Activated naive CD4-positive, alpha-beta T cell treated with anti-CD3 and anti-CD28 coated beads, Interleukin-2, amount 10 ng/mL, durations not matched to agents 7 days and 5 days (primary cell): ENCODE measurements around the gene DCHS2.

Experiments used
- CTCF ChIA-PET: fragments of 350-600 bp; sonication (Branson Sonifier 250); formaldehyde crosslinking; loops from one replicate; lab custom pipeline; 2021; ENCODE audit warnings: antibody characterized with exemption; lab: Charles Lee
- DNase-seq: peaks from one replicate; pipeline ENCODE4 v3.0.0-alpha.2; 2020
- H3K27ac Mint-ChIP-seq: one replicate; pipeline ENCODE4 v1.8.0; 2021; ENCODE audit warnings: mild to moderate bottlenecking, moderate library complexity, mixed read lengths
- H3K27me3 Mint-ChIP-seq: one replicate; pipeline ENCODE4 v1.8.0; 2021; ENCODE audit warnings: mild to moderate bottlenecking, mixed read lengths
- H3K36me3 Mint-ChIP-seq: one replicate; pipeline ENCODE4 v1.8.0; 2021; ENCODE audit warnings: mixed read lengths
- H3K4me1 Mint-ChIP-seq: one replicate; pipeline ENCODE4 v1.8.0; 2021; ENCODE audit warnings: mixed read lengths
- H3K4me3 Mint-ChIP-seq: one replicate; pipeline ENCODE4 v1.8.0; 2021; ENCODE audit warnings: mild to moderate bottlenecking, moderate library complexity, mixed read lengths
- H3K9me3 Mint-ChIP-seq: one replicate; pipeline ENCODE4 v1.8.0; 2021; ENCODE audit warnings: mixed read lengths

The DCHS2 gene

DNA sequence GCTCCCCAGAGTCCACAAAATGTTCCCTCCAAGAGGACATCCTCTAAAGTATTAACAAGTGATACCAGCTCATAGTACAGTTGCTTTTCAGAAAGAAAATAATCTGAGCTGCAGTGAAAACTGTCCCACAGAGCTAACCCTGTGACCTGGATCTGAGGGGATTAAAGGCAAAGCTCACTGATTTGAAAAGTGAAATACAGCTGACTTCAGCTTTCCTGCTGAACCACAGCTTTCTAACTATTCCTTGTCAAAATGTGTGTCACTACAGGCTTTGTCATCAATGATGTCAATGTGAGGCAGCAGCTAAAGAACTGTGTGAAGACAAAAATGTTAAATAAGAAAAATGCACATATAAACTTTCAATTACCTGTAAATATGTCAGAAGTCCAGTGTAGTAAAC lies 36.9 kb downstream of the DCHS2 start:
- Mint-ChIP-seq H3K4me3 (no peak overlapping the region), H3K27me3 (peaks cover 17% of the 10 kb centered on the region), H3K4me1 (no peaks in the 10 kb centered on the region), H3K36me3 (no peaks in the 10 kb centered on the region), H3K27ac (no peak overlapping the region), H3K9me3 (no peaks in the 10 kb centered on the region)
- no peak for DNase-seq
- CTCF ChIA-PET = no interaction called here

DNA sequence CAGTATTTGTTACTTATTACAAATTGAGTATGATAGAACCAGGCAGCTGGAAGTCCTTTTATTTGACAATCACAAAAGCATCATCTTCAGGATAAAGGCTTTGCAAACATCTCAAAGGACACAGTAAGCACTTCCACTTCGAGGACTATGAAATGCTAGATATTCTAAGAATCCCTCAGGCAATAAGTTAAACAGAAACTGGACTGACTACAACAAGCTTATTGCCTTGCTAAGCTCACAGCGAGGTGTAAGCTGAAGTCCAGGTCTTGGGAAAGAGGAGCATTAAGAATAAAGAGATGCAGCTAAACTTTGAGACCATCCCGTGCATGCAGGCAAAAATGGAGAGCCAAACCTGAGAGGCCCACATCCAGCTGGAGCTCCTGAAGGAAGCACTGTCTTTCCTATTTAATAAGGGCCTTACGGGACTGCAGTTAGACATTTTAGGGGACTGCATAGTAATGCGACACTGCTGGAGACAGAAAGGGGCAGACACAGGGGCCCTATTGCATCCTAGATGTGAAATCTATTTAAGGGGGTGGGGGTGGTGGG lies 38.7 kb downstream of the DCHS2 start:
- Mint-ChIP-seq H3K27me3 (peaks cover 9% of the 10 kb centered on the region), H3K4me3 (no peak overlapping the region), H3K4me1 (no peaks in the 10 kb centered on the region), H3K9me3 (no peaks in the 10 kb centered on the region), H3K36me3 (no peaks in the 10 kb centered on the region), H3K27ac (no peak overlapping the region)
- CTCF ChIA-PET = no interaction called here
- DNase-seq = no peak

DNA sequence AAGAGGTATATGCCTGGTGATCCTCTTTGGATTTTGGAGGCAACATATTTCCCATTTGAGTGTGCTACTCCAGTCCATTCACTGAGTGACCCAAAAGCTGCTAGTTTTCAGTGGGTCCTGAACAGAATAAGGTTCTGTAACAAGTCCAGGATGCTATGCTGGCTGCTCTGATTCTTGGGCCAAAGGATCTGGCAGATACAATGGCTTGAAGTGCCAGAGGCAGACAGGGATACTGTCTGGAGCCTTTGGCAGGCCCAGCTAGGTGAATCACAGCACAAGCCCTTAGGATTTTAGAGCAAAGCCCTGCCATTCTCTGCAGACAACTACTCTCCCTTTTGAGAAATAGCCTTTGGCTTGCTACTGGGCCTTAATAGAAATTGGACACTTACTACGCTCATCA lies 40.6 kb downstream of the DCHS2 start:
- Mint-ChIP-seq H3K27me3 (peaks cover 4% of the 10 kb centered on the region), H3K4me1 (no peaks in the 10 kb centered on the region), H3K36me3 (no peaks in the 10 kb centered on the region), H3K9me3 (no peaks in the 10 kb centered on the region), H3K4me3 (no peak overlapping the region), H3K27ac (no peak overlapping the region)
- CTCF ChIA-PET = no interaction called here
- DNase-seq = no peak

DNA sequence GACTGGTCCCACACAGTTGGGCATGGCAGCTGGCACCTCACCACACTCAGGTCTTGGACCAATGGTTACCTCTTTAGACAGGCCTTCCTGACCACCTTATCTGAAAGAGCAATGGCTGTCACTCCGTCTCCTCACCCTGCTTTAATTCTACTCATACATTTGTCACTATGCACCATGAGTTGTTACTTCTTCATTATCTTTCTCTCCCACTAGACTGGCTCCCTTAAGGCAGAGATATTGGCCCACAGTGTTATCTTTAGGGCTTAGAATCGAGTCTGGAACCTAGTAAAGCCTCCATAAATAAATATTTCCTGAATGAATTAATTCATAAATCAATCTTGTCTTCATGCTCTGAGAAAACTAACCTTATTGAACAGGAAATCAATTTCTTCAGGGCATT lies 46.6 kb downstream of the DCHS2 start:
- Mint-ChIP-seq H3K27me3 (peaks cover 2% of the 10 kb centered on the region), H3K9me3 (no peaks in the 10 kb centered on the region), H3K4me1 (no peaks in the 10 kb centered on the region), H3K36me3 (no peaks in the 10 kb centered on the region), H3K4me3 (no peak overlapping the region), H3K27ac (no peak overlapping the region)
- no peak for DNase-seq
- CTCF ChIA-PET = no interaction called here

DNA sequence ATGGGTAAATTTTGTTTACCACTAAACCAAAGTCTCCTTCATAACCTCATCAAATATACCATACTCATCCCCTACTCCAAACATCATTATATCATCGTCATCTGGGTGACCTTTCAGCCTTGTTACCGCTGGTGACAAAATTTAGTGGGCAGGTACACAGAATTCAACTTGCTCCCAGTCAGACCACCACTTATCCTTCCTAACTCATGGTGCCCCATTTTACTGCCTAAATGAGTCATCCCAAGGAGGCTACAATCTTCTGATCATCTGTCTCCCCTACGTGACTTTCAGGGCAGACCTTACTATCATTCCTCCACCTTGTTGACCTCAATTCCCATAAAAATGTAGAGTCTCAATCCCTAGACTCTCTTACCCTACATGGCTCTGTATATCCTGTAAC lies 49.6 kb downstream of the DCHS2 start:
- Mint-ChIP-seq H3K27me3 (no peaks in the 10 kb centered on the region), H3K4me1 (no peaks in the 10 kb centered on the region), H3K27ac (no peak overlapping the region), H3K9me3 (no peaks in the 10 kb centered on the region), H3K36me3 (no peaks in the 10 kb centered on the region), H3K4me3 (no peak overlapping the region)
- CTCF ChIA-PET = no interaction called here
- DNase-seq = no peak

DNA sequence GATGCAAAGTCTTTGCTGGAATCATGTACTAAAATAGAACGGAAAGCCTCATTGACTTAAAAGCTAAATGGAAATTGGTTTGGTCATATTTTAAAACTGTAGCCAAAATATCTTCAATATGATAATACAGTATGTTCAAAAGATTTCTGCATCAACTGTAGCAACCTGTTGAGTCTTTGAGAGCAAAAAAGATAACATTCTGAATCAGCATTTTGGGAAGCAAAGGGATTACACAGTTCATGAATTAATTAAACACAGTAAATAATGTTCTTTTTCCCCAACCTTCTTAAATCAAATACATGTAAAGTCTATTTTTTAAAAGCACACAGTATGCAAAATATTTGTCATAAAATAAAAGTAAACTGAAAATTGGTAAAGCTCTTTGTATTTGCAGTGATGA lies 50.5 kb downstream of the DCHS2 start:
- no peak for DNase-seq
- Mint-ChIP-seq H3K4me1 (no peaks in the 10 kb centered on the region), H3K36me3 (no peaks in the 10 kb centered on the region), H3K4me3 (no peak overlapping the region), H3K27me3 (no peaks in the 10 kb centered on the region), H3K9me3 (no peaks in the 10 kb centered on the region), H3K27ac (no peak overlapping the region)
- CTCF ChIA-PET = no interaction called here

DNA sequence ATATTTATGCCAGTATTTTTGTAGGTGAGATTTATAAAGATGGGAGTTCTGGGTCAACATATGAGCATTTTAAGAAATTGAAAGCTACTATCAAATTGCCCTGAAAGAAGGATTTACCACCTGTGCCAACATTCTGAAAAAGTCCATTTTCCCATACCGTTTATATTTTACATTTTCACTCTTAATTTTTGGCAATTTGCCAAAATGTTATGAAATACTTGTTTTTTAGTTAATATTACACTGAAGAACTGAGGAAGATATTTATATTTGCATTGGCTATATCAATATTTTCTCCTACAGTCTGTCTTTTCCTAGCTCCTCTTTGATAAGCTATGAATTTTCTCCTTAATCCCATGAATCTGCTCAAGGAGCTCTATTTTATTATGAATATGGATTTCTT lies 52.4 kb downstream of the DCHS2 start:
- H3K4me3 Mint-ChIP-seq = no peak overlapping the region
- DNase-seq = no peak
- H3K36me3 Mint-ChIP-seq = no peaks in the 10 kb centered on the region
- no peaks in the 10 kb centered on the region for H3K27me3 Mint-ChIP-seq
- no peaks in the 10 kb centered on the region for H3K4me1 Mint-ChIP-seq
- H3K27ac Mint-ChIP-seq = no peak overlapping the region
- no peaks in the 10 kb centered on the region for H3K9me3 Mint-ChIP-seq
- CTCF ChIA-PET = no interaction called here

DNA sequence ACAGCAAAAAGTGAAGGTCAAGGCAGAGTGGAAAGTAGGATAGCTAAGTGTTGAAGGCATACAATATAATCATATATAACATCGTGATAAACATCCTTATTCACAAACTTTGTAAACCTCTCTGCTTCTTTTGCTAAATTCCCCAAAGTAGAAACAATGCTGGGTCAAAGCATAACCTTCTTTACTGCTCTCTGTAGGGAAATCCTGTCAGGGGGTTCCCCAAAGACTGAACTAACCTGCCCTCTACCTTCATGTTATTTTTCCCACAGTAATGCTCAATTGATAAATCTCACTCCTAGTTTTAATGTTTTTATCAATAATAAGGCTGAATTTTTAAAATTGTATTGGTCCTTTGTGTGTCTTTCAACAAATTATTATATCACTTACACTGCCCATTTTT lies 55.7 kb downstream of the DCHS2 start:
- no peak for DNase-seq
- Mint-ChIP-seq H3K36me3 (no peaks in the 10 kb centered on the region), H3K27ac (no peak overlapping the region), H3K27me3 (peaks cover 9% of the 10 kb centered on the region), H3K4me3 (no peak overlapping the region), H3K9me3 (no peaks in the 10 kb centered on the region), H3K4me1 (no peaks in the 10 kb centered on the region)
- CTCF ChIA-PET = no interaction called here

DNA sequence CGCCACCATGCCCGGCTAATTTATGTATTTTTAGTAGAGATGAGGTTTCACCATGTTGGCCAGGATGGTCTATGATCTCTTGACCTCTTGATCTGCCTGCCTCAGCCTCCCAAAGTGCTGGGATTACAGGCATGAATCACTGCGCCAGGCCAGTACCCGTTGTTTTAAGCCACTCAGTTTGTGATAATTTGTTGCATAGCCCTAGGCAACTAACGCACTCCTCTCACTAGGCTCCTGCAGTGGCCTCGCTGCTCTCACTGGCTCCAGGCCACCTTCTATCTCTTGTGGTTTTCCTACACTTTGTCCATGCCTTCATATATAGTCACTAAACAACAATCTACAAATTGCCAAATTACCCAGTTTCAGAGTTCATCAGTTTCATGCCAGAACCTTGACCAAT lies 58.1 kb downstream of the DCHS2 start:
- Mint-ChIP-seq H3K9me3 (no peaks in the 10 kb centered on the region), H3K36me3 (no peaks in the 10 kb centered on the region), H3K4me1 (no peaks in the 10 kb centered on the region)

DNA sequence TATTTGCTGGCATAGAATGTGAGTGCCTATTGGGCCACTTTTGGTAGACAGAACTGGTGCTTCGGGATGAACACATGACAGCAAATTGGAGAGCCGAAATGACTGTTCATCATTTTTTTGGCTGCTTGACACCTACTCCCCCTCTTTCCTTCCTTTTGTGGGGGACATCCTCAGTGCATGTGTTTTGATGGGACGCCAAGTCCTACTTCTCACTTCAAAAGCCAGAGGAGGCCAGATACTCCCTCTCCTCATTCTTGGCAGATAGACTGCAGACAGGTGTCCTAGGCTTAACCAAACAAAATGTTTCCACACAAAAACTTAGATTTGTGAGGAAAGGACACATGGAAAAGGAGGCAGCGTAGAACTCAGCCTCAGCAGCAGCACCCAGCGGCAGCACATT lies 62.4 kb downstream of the DCHS2 start:
- no peaks in the 10 kb centered on the region for H3K36me3 Mint-ChIP-seq
- DNase-seq = no peak
- H3K27ac Mint-ChIP-seq = no peak overlapping the region
- CTCF ChIA-PET = no interaction called here
- H3K27me3 Mint-ChIP-seq = peaks cover 24% of the 10 kb centered on the region
- no peaks in the 10 kb centered on the region for H3K9me3 Mint-ChIP-seq
- no peak overlapping the region for H3K4me3 Mint-ChIP-seq
- H3K4me1 Mint-ChIP-seq = no peaks in the 10 kb centered on the region

More for the DNA sequence above, 58.1 kb downstream of the DCHS2 start:
- CTCF ChIA-PET = no interaction called here
- peaks cover 16% of the 10 kb centered on the region for H3K27me3 Mint-ChIP-seq
- H3K27ac Mint-ChIP-seq = no peak overlapping the region
- no peak for DNase-seq
- H3K4me3 Mint-ChIP-seq = no peak overlapping the region

DNA sequence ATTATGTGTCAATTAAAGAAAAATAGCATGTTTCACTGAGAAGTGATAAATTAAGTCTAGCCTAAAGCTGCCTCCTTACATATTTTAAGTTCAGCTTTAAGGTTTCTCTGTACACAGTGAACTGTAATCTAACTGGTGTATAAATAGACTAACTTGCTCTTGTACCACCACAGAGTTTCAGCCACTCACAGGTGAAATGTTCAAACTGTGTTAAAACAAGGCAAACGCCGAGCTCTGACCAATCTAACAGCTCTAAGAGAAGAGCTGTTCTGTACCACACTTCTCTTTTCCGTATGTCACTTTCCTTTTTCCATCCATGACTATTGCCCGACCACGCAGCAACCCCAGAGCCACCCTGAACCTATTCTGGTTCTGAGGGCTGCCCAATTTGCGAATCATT lies 64.5 kb downstream of the DCHS2 start:
- no peak overlapping the region for H3K4me3 Mint-ChIP-seq
- H3K4me1 Mint-ChIP-seq = no peaks in the 10 kb centered on the region
- no peaks in the 10 kb centered on the region for H3K9me3 Mint-ChIP-seq
- H3K27ac Mint-ChIP-seq = no peak overlapping the region
- H3K27me3 Mint-ChIP-seq = peaks cover 22% of the 10 kb centered on the region
- no peak for DNase-seq
- no peaks in the 10 kb centered on the region for H3K36me3 Mint-ChIP-seq
- CTCF ChIA-PET = no interaction called here

DNA sequence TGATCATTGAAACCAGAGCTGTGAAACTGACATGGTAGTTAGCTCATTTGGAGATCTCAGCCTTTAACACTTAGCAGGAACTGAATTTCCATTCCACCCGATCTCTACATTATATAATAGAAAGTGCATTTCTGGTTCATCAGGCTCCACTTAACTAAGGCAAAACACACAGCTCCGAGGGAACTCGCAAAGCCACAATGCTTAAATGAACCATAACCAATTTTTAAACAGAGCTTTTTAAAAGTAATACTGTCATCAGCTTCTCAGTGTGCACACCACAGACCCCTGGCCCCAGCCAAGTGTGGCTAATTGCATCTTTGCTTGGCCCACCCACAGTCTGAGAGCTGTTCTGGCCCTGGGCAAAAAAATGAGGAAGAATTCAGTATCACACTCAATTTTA lies 66.1 kb downstream of the DCHS2 start:
- Mint-ChIP-seq H3K4me1 (no peaks in the 10 kb centered on the region), H3K4me3 (no peak overlapping the region), H3K36me3 (no peaks in the 10 kb centered on the region), H3K27ac (no peak overlapping the region), H3K27me3 (peaks cover 23% of the 10 kb centered on the region), H3K9me3 (no peaks in the 10 kb centered on the region)
- DNase-seq = no peak
- CTCF ChIA-PET = no interaction called here

DNA sequence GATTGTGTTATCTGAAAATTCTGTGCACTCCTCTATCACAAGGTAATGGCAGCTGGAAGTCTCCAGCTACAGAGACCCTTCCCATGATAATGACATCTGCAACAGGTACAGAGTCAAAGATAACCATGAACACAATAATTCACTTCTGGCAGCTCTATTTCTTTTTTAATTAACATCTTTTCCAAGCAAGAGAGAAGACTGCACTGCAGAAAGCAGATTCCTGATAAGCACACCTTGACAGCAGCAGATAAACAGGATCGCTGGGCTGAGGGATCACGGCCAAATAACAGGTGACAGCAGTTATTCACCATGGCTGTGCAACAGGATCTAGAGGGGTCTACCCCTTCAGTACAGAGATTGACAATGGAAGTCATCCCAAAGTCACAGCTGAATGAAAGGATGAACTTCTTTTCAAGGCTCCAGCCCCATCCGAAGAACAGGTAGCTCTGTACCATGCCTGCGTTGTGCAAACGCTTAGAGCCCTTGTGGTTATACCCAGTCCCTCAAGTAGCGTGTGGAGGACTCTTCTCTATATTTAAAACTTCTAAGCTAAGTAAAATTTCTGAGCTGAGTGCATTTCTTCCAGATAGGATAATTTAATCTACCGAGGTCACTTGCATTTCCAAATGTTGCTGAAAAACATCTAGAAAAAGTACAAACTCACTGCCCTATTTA lies 66.7 kb downstream of the DCHS2 start:
- Mint-ChIP-seq H3K9me3 (no peaks in the 10 kb centered on the region), H3K4me1 (no peaks in the 10 kb centered on the region), H3K27ac (no peak overlapping the region), H3K27me3 (peaks cover 23% of the 10 kb centered on the region), H3K4me3 (no peak overlapping the region), H3K36me3 (no peaks in the 10 kb centered on the region)
- no peak for DNase-seq
- CTCF ChIA-PET = no interaction called here

DNA sequence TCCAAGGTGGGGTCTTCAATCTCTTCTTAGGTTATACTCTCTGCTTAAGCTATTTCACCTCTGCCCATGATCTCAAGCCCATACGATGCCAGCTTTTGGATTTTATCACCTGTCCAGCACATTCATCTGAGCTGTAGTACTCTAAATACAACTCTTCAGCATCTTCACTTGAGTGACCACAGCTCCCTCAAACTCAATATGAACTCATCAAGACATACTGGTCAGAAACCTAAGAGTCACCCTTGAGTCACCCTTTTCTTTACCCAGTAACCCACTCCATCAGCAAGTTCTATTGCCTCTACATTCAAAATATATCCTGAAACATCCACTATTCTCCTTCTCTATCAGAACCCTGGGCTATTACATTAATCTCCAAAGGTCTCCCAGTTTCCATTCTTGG lies 69.4 kb downstream of the DCHS2 start:
- no peak overlapping the region for H3K4me3 Mint-ChIP-seq
- peaks cover 3% of the 10 kb centered on the region for H3K4me1 Mint-ChIP-seq
- DNase-seq = no peak
- CTCF ChIA-PET = no interaction called here
- H3K27ac Mint-ChIP-seq = no peak overlapping the region
- peaks cover 16% of the 10 kb centered on the region for H3K27me3 Mint-ChIP-seq
- no peaks in the 10 kb centered on the region for H3K9me3 Mint-ChIP-seq
- H3K36me3 Mint-ChIP-seq = no peaks in the 10 kb centered on the region

DNA sequence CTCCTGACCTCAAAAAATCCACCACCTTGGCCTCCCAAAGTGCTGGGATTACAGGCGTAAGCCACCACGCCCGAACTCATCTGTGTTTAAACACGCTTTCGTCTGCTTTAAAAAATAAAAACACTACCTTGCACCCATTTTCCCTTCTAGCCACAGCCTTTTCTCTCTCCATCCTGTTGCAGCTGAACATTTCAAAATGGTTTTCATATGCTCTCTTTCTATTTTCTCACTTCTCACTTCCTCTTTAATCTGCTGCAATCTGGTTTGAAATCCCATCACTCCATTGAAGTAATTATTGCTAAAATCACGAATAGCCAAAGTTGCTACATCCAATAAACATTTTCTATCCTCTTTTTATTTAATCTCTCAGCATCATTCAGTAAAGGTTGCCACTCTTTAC lies 70.0 kb downstream of the DCHS2 start:
- no peak overlapping the region for H3K4me3 Mint-ChIP-seq
- DNase-seq = no peak
- CTCF ChIA-PET = no interaction called here
- no peak overlapping the region for H3K27ac Mint-ChIP-seq
- H3K4me1 Mint-ChIP-seq = peaks cover 7% of the 10 kb centered on the region
- no peaks in the 10 kb centered on the region for H3K36me3 Mint-ChIP-seq
- no peaks in the 10 kb centered on the region for H3K9me3 Mint-ChIP-seq
- H3K27me3 Mint-ChIP-seq = peaks cover 21% of the 10 kb centered on the region

DNA sequence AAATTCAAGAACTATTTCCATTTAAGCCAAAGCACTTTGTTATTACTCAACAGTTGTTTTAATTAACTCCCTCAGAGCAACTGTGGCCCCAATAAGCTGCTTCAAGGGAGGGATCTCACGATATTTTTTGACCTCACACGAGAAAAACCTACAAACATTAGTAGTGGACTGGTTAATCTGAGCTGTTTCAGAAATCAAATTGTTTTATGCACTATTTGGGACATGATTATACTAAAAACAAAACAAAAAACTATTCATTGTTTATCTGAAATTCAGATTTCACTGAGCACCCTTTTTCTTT lies 74.3 kb downstream of the DCHS2 start:
- CTCF ChIA-PET = no interaction called here
- Mint-ChIP-seq H3K4me1 (peaks cover 16% of the 10 kb centered on the region), H3K27me3 (peaks cover 37% of the 10 kb centered on the region), H3K36me3 (no peaks in the 10 kb centered on the region), H3K4me3 (no peak overlapping the region), H3K27ac (no peak overlapping the region), H3K9me3 (no peaks in the 10 kb centered on the region)
- DNase-seq = no peak
